ENCODE measurements around the gene DEXI.
"Not testable (repeated sequence)": the region's sequence is repeated elsewhere in the genome, so short reads cannot be mapped to it uniquely, and the experiment has no call there.

The DEXI gene

DNA sequence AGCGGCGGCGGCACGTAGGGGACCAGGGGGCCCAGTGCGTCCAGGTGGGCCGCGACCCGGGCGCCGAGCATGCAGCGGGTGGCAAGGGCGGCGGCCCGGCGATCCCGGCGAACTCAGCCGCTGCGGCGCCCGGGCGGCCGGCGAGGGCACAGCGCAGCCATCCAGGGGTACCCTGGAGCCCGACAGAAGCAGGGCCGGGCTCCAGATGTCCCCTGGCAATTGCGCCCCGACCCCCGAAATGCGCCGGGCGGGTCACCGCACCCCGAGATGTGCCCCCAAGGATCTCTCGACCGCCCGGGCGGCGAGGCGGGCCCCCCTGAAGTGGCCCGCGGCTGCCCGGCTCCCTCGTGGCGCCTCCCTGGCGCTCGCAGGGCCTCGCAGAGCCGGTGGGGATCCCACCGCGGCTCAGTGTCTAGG, 325 bp downstream of the DEXI start:
- DNase-seq (ENCODE audit: low read depth in 2 of 2): not testable (repeated sequence)

DNA sequence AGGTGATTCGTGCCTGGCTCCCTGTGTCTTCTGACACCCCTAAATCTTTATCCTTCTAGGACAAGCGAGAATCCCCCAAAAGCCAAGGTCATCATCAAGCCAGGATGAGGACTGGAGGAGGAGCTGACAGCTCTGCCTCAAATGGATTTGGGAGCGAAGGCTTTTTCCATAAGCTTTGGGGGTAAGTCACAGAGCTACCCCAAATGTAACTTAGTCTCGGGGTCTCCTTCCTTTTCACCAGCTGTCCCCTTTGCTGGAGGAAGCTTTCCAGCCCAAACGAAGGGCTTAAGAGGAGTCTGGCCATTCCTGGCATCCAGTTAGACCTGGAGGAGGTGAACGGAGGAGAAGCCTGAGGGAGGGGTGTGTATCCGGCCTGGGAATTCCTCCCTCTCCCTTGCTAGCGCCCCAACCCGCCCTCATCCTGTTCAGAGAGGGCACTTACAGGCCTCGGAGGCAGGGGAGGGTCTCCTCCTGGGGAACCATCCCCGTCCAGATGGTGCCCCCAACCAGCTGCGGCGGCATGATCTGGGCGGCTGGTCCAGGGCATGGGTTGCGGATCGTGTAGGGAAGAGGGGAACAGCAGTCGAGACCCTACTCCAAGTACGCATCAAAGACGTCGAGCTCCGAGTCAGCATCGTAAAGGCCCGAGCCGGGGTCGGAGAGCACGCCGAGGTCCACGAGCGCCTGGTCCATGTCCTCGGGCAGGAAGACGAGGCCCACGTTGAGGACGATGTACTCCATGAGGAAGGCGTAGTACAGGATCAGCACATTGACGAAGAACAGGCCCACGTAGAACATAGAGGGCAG, 938 bp downstream of the DEXI start:
- no peak for DNase-seq (ENCODE audit: low read depth in 2 of 2)

- DNase-seq (ENCODE audit: low read depth in 2 of 2): no peak
These were observed 1.7 kb downstream of the DEXI start for GRCh38 chr16:10940501-10941079.

- no peak for DNase-seq (ENCODE audit: low read depth in 2 of 2)
These were observed 2.5 kb downstream of the DEXI start for GRCh38 chr16:10939649-10940234.

DNA sequence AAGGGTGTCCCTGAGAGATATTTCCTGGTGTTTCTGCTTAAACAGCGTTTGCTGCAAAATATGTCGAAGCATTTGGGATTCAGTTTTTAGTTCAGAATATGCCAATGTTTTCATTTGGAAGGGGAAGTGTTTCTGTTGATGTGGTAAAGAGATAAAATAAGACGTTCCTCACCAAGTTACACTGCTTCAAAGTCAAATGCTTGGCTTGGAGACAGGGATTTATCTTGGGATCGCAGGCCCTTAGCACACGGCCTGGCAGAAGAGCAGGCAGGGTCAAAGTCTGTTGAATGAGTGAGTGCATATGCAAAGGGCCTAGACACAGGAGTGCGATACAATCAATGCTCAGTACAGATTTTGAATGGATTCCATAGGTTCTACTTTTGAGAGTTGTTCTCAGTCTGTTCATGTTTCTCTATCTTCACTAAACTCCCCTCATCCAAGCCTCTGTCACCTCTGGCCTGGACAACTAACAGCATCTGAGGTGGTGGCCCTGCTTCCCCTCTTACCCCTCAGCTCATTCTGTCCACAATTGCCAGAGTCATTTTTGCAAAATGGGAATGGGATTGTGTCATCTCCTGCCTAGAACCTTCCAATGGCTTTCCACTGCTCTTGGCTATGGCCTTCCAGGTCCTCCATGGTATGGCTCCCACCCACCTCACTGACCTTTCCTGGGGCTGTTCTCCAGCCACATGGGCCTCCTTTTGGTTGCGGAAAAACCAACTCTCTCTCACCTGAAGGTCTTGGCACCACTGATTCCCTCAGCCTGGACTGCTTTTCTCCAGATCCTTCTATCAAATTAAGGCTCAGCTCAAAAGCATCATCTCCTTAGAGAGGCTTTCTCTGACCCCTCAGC, 3.2 kb downstream of the DEXI start:
- no peak for DNase-seq (ENCODE audit: low read depth in 2 of 2)

GRCh38 chr16:10938321-10938720, 3.9 kb downstream of the DEXI start:
- no peak for DNase-seq (ENCODE audit: low read depth in 2 of 2)

DNA sequence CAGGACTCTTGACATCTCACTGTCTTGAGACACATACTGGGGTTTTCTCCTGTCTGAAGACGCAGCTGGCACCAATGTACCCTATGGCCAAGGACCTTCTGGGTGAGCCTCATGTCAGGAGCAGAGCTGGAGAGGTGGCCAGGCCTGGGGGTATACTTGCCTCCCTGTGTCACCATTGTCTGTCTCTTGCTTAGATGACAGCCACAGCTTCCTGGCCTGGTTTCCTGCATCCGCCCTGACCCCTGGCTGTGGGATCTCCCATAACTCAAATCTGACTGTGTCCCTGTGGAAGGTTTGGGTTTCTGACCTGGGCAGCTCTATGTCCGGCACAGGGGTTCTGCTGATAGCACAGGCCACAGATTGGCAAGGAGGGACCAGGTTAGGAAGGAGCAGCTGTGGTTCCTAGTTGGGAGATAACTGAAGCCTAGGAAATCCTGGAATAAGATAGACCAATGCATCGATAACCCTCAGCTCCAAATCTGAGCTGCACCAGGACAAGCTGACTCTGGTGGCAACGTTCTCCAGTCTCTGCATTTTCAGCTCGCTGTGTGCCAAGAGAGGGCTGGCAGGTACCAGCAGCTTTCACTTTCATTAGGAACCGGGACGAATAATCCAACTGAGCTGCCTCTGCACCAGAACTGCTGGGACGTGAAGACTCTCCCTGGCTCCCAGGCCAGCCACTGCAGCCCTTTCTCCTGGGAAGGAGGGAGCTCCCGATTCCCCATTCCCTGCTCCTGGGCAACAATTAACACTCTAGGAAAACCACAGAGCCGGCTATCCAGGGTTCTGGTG, 5.0 kb downstream of the DEXI start:
- DNase-seq (ENCODE audit: low read depth in 2 of 2): no peak

- DNase-seq (ENCODE audit: low read depth in 2 of 2): no peak
These were observed 5.8 kb downstream of the DEXI start for GRCh38 chr16:10936272-10936984.

- DNase-seq (ENCODE audit: low read depth in 2 of 2): no peak
These were observed 6.9 kb downstream of the DEXI start for GRCh38 chr16:10935226-10935915.

GRCh38 chr16:10934325-10935107, 7.8 kb downstream of the DEXI start:
- DNase-seq (ENCODE audit: low read depth in 2 of 2): no peak

DNA sequence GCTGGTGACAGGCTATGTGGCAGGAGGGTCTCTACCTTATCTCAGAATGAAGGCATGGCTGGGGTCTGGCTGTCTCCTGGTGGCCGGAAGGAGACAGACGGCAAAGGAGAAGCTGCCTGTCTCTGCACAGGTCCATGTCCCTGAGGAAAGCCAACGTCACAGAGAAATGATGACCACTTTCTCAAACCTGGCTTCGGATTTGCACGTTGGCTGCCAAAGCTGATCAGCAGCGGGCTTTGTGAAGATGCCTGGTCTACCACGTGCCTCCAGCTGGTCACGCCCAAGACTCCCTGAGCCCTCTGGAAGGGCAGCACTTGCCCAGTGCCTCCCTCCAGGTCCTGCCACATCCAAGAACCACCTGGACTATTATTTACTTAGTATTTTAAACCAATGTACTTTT, 8.4 kb downstream of the DEXI start:
- no peak for DNase-seq (ENCODE audit: low read depth in 2 of 2)

DNA sequence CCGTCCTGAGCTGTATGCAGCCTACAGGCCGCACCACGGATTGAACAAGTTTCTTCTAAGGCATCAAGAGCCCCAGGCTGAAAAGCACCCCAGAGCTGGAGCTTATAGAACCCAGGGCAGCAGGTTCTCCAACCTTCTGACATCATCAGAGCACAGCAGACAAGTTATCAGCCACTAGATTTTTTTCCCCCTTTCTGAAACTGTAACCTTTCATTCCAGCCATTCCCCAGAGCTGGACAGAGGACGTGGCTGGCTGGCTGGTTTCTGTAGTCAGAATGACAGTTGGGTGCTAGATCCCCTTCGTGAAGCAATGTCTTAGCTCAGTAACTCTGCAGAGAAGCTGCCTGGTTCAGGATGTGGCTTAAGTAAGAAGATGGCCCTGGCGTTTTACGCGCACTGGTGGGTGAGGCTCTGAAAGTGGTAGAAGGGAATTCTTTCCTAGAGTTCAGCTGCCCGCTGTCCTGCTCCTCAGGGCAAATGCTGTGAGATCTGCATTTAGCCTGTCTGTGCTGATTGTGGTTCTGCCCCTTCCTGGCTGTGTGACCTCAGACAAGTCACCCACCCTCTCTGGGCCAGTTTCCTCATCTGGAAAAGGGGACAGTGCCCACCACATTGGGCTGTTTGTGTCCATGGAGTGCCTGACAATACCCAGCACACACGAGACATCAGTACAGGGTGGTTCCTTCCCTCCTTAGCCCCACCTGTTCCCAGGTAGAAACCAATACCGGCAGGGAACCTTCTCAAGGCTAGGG, 9.1 kb downstream of the DEXI start:
- DNase-seq (ENCODE audit: low read depth in 2 of 2): no peak

- DNase-seq (ENCODE audit: low read depth in 2 of 2): no peak
These were observed 10.2 kb downstream of the DEXI start for GRCh38 chr16:10931977-10932632.

GRCh38 chr16:10931134-10931533, 11.1 kb downstream of the DEXI start:
- no peak for DNase-seq (ENCODE audit: low read depth in 2 of 2)

DNA sequence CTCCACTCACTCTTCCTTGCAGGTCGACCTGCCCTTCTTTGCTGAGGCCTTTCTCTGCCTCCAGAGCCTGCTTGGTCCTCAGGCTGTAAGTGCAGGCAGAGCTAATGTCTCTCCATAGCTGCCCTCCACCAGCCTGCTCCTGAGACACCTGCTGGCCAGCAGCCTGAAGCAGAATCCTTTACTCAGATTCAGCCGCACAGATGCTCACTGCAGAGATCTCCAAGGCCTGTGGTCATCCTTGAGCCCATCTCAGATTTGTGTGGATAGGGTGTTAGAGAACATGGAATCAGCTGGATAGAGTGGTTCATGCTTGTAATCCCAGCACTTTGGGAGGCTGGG, 11.5 kb downstream of the DEXI start:
- no peak for DNase-seq (ENCODE audit: low read depth in 2 of 2)

DNA sequence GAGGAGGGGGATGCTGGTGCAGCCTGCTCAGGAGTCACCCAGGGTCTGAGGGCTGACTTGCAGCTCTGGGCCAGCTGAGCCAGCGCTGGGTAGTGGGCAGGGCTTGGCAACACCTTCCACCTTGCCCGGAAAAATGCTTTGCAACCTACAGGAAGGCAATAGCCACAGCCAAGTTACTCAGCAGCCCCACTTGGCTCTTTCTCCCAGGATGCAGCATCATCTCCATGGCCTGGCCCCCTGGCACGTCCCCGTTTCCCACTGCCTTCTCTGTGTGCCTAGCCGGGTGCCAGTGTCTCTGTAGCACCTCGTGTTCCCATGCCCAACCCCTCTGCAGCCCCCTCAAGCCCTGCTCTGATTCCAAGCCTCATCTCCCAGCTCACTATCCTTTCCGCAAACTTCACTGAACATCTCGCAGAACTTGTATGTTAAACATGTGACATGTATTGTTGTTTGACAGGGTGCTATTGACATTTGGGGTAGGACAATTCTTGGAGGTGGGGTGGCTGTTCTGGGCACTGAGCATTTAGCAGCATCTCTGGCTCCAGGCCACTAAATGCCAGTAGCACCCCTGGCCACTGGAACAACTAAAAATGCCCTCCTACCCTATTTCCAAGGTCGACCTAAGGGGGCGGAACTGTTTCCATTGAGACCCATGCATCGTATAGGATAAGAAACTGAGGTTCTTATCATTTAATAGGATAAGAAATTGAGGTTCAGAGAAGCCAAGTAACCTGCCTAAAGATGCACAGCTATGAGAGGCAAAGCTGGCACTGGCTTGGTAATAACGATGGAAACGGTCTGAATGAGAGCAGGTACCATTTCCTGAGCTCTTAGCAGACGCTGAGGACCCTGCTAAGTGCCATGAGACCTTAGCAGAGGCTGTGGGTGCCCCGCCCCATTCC, 12.2 kb downstream of the DEXI start:
- DNase-seq (ENCODE audit: low read depth in 2 of 2): no peak

DNA sequence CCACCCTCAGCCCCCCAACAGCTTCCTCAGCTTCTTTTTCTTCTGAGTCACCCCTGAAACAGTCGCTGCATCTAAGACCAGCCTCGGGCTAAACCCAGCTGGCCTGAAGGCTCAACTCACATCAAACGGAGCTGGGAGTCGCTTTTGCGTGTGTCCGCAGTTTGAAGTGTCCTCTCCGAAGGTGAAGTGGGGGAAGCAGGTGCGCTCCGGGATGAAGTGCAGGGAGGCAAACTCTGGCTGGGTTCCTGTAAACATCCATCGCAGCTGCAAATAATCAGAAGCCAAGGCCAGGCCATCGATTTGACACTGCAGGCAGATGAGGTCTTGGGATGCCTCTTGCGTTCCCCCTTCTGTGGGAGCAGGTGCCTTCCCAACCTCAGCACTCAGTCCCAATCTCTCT, 13.2 kb downstream of the DEXI start:
- DNase-seq (ENCODE audit: low read depth in 2 of 2): not testable (repeated sequence)

Data from stimulated activated CD8-positive, alpha-beta memory T cell treated with anti-CD3 and anti-CD28 coated beads, Interleukin-2, amount 100 ng/mL, for 1 hour (primary cell).